GM10847 (cell line): ENCODE measurements around the gene ACBD4.

Source experiments
- POLR2A ChIP-seq: IDR thresholded peaks from 2 replicates; pipeline ENCODE4 v1.6.1; 2011; ENCODE audit not compliant: insufficient read length; ENCODE audit errors: extremely low read depth

The ACBD4 gene

DNA sequence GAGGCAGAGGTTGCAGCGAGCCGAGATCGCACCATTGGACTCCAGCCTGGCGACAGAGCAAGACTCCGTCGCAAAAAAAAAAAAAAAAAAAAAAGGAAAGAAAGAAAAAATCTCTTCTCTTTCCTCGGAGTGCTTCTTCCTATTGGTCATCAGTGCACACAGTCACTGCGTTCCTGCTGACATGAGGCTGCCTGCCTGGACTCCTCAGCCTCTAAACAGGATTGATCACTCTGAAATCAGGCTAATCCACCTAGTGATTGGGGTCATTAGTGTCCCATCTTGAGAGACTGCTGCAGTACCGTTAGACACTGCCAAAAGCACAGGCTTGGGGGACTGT, 34.0 kb upstream of the ACBD4 start:
- no peak for TF ChIP-seq POLR2A

DNA sequence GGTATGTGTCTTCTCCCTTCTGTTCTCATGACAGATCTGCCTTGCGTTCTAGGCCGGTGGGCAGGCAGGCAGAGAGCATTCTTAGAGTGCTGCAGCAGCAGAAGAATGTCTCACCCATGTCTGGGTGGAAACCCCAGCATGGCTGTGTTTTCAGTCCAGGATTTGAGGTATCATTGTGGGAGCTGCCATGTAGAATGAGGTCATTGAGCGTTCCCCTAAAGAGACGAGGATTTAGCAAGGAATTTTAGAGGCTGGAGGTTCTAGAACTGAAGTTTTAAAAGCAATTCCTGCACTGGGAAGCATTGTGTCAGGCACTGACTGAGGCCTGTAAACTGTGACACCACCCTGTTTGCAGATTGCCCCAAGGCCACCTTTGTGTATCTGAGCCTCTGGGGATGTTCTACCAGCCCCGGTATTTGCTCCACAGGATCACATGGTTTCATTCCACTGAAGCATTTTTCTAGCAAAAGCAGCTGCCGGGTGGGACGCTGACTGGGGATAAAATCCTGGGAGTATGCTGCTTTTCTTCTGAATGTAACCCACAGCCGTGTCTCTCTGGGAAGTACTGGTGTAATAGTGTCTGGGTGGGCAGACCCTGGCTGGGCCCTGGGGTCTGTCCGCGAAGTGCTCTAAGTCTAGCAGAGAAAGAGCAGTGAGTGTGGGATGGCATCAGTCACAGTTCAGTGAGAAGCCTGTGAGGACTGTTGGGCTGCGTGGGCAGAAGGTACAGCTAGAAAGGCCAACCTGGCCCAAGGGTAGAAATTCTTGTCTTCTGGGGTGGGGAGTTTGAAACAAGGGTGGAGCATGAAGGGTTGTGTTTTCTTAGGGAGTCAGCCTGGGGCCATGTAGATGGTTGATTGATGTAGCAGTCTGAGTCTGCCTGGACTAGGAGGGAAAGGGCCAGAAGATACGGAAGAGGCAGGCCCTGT, 33.3 kb upstream of the ACBD4 start:
- no peak for TF ChIP-seq POLR2A

GRCh38 chr17:45102856-45103255, 32.6 kb upstream of the ACBD4 start:
- no peak for TF ChIP-seq POLR2A

DNA sequence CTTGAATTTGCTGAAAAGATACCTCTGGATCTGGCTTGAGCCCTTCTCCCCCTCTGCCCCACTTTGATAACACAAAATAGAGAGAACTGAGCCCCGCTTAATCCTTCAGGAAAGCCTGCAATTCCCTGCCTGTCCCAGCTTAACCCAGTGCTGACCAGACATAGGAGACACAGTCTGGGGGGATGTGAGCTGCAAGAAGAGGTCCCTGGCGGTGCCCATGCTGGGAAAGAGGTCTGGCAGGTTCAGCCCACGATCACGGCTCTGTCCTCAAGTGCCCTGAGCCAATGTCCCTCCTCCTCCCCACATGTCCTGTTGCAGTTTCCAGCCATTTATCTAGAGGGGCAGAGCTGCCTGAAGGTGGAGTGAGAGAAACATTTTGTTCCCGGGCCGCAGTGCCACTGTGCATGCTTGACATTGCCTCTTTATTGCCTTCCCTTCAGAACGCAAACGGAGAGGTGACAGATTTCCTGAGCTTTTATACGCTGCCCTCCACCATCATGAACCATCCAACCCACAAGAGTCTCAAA, 32.2 kb upstream of the ACBD4 start:
- TF ChIP-seq POLR2A: no peak

DNA sequence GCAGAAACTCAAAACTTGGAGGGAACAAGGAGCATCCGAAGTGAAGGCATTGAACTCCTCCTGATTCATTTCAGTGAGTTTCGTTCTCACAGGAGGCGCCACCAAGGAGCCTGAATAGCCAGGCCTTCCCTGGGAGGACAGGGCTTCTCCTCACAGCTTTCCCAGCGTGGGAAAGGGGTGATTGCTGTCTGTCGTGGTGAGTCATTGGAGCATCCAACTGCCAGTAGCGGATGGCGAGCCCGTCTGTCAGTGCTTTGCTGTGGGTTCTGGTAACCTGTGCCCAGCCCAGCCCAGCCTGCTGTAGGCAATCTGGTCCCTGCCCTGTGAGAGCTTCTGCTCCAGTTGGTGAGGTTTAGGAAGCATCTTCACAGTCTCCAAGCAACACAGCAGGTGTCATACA, 31.5 kb upstream of the ACBD4 start:
- TF ChIP-seq POLR2A: no peak

GRCh38 chr17:45104497-45104896, 31.0 kb upstream of the ACBD4 start:
- no peak for TF ChIP-seq POLR2A

DNA sequence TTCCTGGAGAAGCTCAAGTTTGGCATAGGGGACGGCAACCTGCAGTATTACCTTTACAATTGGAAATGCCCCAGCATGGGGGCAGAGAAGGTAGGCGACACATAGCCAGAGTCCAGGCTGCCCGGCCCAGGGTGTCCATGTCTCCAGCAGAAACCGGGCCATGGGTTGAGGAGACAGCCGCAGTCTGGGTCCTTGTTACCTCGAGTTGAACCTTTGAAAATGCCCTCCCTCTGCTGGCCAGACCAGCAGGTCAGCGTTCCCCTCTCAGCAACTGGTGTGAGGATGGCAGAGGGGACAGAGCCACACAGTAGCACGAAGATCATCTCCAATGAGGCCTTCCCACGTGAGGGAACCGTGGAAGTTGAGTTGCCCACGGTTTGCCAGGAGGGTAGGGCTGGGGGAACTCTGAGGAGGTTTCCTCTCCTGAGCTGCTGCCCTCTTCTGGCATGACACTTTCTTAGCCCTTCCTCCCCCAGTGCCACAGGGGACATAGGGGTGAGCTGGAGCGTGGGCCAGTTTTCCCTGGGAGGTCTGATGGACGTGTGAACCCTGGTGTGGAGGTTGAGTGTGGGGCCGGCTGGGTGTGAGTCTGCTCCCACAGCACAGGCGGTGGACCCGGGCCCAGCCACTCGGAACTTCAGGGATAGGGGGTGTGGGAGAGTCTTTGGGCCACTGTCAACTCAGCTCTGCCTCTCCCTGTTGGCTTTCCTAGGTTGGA, 30.4 kb upstream of the ACBD4 start:
- no peak for TF ChIP-seq POLR2A

- TF ChIP-seq POLR2A: no peak
These were observed 29.4 kb upstream of the ACBD4 start for GRCh38 chr17:45106096-45106495.

DNA sequence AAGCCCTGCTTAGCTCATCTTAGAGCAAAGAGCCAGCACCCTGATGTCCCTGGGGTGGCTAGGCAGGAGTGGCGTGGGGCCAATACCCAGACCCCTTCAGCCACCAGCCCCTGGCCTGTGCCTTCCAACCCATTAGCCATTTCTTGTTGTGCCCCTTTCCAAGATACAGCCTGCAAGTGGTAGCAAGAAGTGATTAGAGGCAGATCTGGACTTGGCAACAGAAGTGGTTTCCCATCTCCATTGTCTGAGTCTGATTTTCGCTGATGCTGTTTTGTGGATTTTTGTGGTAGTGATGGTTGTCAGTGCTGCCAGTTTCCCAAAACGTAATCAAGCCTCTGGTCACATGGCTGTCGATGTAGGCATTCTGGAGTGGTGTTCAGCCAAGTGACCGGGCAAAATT, 28.9 kb upstream of the ACBD4 start:
- no peak for TF ChIP-seq POLR2A

GRCh38 chr17:45107293-45108010, 28.0 kb upstream of the ACBD4 start:
- TF ChIP-seq POLR2A: no peak

GRCh38 chr17:45108051-45108450, 27.4 kb upstream of the ACBD4 start:
- TF ChIP-seq POLR2A: no peak

DNA sequence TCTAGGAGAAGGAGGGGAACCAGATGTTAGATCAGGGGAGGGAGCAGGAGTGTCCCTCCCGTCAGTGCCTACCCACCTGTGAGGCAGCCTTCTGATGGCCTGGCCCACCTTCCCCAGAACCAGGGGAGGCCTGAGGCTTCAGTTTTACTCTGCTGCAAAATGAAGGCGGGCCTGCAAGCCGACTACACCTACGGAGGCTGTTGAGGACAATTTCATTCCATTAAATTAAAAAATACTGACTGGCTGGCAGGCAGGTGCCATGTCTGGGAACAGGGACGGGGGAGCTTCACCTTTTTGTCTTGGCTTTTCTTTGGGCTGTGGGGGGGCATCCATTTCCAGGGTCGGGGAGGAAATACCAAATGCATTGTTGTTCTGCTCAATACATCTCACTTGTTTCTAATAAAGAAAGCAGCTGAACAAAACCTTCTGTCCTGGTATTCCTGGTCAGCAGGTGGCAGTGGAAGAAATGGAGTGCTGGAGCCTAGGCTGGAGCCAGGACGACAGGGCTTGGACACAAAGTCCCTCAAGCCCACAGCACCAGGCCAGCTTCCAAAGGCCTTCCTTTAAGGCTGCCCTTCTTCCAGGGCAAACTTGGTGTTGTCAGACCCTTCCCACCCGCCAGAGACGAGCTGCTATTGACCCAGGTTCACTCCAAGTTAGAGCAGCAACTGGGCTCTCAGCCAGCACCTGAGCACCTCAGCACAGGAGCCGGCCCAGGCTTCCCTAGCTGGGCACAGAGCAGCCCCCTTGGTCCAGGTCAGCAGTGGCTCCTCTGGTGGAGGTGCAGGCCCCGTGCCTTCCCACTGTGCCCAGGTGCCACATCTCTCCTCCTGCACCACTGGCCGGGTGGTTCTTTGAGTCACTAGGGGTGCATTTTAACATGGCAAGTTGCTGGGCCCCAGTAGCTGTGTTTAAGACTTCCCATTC, 26.6 kb upstream of the ACBD4 start:
- no peak for TF ChIP-seq POLR2A

DNA sequence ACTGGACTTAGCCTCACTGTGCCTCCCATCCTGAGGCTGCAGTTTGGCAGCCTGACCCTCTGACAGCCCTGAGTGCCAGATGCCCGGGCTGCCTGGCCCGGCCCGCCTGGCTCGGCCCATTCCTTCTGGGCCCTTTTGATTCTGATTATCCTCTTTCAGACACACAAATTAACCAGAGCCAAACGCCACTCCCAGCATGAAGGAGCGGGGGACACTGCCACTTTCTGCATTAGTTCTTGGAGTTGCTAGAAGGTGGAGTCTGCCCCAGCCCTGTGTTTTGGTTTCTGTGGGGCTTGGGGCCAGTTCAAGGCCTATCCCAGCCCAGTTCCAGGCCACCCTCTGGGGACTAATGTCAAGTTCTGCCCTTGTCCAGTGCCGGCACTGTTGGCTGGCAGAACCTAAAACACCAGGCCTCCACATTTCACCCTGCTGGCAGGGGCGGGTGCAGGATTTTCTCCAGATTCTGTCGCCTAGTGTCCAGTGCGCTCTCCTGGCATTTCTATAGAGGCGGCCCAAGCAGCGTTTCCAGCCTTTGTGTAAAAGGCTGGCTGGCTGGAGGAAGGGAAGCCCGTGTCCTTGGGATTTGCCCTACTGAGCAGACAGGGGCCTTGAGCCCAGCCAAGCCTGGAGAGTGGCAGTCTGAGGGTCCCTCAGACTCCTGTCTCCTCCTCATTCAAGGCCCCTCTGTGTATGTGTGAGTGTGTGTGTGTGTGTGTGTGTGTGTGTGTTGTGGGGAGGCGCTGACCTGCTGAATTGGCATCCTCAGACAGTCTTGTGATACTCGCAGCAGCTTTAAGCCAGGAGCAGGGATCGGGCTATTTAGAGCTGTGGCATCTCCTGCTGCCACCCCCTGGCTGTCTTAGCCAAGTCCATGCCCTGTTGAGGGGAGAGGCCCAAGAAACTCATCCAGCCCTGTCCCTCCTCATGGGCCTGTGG, 24.5 kb upstream of the ACBD4 start:
- no peak for TF ChIP-seq POLR2A
